Adipose tissue (tissue), 3 donors: ENCODE data around the gene PMAIP1. TPM values are rescaled to one million over a fixed set of nuclear protein-coding genes. Genes with fewer than 3 reads are reported as not detected.
"Not testable (repeated sequence)": the region's sequence is repeated elsewhere in the genome, so short reads cannot be mapped to it uniquely, and the experiment has no call there.

Source experiments
- H3K27ac ChIP-seq: one replicate; pipeline ENCODE4 v1.5.1; 2013; ENCODE audit warnings: low read depth, low read length
- WGBS, 3 donors: extraction: QIAGEN DNeasy Blood & Tissue Kit; methylation state at CpG; one replicate each; pipeline ENCODE4 v1.1.7; 2013; 5-methylcytosine and 5-hydroxymethylcytosine counted together
- polyA plus RNA-seq, 3 donors: library from polyadenylated mRNA; stranded (reverse); fragments of 200-250 nt; gene quantifications; one replicate each; pipeline ENCODE4 v1.2.3, GENCODE V29; 2013
- donor health status: healthy with polysubstance abuse.
- donor health status: Bipolar disorder and iron deficiency.
- donor health status: healthy.

The PMAIP1 gene
- polyA plus RNA-seq, 3 donors: 0.46 to 1.6 (median 1.4) TPM

DNA sequence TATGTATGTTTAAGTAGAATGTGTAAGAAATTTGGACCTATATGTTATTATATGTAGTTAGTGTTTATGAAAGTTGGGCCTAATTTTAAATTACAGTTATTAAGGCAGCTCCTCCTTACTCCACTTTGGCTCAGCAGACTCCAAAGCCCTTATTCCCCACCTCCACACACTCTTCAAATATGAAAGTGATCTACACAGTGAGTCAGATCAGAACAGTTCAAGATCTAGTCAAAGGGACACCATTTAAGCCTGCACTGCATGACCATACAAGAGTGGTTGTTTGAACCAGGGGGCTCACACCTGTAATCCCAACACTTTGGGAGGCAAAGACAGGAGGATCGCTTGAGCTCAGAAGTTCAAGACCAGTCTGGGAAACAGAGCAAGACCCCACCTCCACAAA, 21.2 kb upstream of the PMAIP1 start:
- WGBS, 3 donors: 100% methylated on average over 1 of the region's 1 CpG
- no peak overlapping the region for H3K27ac ChIP-seq

DNA sequence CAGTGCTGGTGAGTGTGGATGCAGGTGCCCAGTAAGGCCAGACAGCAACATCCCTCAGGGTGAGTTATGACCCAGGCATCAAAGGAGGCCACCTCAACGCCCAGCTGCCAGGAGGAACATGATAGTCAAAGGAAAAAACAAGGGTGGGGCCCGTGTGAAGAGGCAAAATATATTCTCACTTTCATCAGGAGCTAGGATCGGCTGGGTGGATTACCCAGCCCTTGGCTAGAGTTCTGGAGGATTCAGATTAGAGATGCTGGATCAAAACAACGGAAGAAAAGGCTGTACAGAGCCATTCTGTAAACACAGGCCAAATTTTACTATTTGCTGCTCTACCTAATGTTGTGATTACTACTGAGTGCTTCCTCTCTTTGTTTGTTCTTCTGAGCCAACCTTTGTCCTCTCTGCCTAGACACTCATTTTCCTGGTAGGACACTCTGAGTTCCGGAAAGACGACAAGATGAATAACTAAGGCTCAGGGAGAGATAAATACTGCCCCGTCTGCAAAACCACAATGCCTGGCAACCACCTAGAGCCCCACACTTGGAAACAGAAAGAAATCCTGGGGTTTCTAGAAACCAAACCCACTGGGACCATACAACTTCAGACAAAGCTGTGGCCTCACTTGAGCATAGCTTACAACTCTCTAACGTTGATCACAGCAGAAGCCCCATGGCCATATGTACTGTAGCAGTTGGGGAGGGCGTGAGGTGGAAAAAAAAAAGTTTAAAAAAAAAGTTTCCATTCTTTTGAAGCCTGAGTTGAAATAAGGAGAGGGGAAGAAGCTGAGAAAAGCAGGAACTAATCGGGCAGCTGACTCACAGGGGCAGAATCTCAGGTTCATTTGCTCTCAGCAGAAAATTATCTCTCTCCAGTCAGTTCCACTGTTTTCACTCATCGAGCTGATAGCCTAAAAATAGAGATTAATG, 17.8 kb upstream of the PMAIP1 start:
- WGBS, 3 donors: 23 to 29% (median 25%) methylated on average over 11 of the region's 11 CpGs
- H3K27ac ChIP-seq: no peak overlapping the region

DNA sequence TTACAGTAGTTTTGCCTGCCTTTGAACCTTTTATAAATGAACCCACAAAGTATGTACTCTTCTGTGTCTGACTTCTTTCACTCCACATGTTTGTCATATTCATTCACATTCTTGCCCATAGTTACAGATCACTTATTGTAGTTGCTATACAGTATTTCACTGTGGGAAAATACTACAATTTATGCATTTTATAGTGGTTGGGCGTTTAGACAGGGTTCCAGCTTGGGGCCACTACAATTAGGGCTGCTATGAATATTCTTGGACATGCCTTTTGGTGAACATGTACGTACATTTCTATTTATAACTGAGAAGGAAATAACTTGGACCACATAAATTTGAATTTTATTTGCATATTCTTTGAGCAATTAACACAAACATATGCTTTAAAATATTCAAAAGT, 15.4 kb upstream of the PMAIP1 start:
- 69 to 84% (median 77%) methylated on average over 2 of the region's 2 CpGs for WGBS, 3 donors
- H3K27ac ChIP-seq: no peak overlapping the region

DNA sequence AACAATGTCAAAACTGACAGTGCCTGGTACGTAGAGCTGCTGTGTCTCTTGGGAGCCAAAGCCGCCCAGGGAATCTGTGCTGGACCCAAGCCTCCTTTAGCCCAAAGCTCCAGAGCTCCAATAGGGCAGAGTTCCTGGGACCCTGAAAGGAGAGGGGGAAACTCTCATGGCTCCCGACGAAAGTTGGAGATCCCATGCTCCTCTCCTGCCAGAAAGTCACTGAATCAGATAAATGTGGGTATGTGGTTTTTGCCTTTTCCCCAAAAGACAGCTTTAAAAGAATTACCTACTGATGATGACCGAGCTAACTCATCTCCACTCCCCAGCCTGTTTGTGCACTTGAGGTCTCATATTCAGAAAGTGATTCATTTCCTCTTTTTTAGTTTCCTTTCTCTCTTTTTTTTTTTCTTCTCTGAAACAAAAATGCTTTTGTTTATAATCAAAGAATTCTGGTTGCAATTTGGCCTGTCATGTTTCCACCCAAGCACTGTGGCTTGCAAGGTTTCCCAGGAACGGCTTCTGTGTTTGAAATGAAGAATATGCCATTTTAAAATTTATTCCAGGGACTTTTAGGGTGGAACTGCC, 14.1 kb upstream of the PMAIP1 start:
- no peak overlapping the region for H3K27ac ChIP-seq
- 33 to 62% (median 39%) methylated on average over 6 of the region's 6 CpGs for WGBS, 3 donors

DNA sequence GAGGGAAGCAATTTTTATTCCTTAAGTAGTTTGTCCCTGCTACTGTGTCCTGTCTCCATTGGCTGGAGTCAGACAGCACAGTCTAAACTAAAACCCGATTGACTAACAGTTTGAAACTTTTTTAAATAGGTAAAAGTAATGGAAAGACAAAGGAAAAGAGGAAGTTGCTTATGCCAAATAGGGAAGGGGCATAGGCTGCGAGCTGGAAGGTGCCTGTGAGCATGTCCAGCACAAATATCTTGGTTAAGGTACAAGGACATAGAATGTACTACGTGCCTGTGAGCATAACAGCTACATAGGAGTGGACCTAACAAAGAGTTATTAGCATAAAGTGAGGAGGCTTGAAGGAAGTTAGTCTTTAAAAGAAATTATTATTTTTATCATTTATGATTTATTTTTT, 13.4 kb upstream of the PMAIP1 start:
- 60 to 72% (median 69%) methylated on average over 3 of the region's 3 CpGs for WGBS, 3 donors
- not testable (repeated sequence) for H3K27ac ChIP-seq

DNA sequence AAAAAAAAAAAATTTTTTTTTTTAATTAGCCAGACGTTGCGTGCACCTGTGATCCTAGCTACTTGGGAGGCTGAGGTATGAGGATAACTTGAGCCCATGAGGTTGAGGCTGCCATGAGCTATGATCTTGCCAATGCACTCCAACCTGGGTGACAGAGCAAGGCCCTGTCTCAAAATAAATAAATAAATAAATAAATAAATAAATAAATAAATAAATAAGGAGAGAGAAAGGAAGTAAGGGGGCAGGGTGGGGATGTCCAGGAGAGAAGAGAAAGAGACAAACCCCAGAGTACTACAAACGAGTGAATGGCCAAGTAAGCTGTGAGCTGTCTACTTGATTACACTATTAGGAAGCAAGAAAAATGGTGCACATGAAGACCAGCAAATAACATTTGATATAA, 7.7 kb upstream of the PMAIP1 start:
- 83 to 91% (median 88%) methylated on average over 3 of the region's 3 CpGs for WGBS, 3 donors

DNA sequence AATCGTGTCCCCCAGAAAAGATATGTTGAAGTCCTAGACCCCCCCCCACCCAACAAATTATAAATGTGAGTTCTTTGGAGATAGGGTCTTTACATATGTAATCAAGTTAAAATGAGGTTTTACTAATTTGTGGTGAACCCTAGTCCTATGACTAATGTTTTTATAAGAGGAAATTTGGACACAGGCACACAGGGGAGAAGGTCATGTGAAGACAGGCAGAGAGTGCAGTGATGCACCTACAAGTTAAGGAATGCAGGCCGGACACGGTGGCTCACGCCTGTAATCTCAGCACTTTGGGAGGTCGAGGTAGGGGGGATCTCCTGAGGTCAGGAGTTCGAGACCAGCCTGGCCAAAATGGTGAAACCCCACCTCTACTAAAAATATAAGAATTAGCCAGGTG, 5.8 kb upstream of the PMAIP1 start:
- 85 to 90% (median 87%) methylated on average over 6 of the region's 6 CpGs for WGBS, 3 donors

More for the DNA sequence above, 7.7 kb upstream of the PMAIP1 start:
- no peak overlapping the region for H3K27ac ChIP-seq

DNA sequence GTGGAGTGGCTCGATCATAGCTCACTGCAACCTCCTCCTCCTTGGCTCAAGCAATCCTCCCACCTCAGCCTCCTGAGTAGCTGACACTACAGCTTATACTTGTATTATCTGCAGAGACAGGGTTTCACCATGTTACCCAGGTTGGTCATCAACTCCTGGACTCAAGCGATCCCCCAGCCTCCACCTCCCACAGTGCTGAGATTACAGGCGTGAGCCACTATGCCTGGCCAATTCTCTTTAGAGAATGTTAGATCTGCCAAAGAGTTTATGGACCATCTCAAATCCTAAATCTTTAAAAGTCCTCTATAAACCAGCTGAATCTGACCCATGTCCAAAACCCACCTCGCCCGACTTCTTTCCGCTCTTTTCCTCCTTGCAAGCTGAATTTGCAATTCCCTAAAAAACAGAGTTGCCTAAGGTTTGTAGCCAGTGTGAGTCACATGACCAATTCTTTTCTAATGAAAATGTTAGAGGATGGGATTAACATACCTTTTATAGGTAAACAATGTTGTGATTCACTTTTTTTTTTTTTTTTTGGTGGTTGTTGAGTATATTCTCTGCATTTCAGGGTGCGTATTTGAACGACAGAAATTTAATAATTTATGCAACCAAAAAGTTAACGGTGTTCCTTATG, 2.4 kb upstream of the PMAIP1 start:
- WGBS, 3 donors: 56 to 65% (median 63%) methylated on average over 9 of the region's 9 CpGs
- H3K27ac ChIP-seq: no peak overlapping the region

More for the DNA sequence above, 5.8 kb upstream of the PMAIP1 start:
- no peak overlapping the region for H3K27ac ChIP-seq

DNA sequence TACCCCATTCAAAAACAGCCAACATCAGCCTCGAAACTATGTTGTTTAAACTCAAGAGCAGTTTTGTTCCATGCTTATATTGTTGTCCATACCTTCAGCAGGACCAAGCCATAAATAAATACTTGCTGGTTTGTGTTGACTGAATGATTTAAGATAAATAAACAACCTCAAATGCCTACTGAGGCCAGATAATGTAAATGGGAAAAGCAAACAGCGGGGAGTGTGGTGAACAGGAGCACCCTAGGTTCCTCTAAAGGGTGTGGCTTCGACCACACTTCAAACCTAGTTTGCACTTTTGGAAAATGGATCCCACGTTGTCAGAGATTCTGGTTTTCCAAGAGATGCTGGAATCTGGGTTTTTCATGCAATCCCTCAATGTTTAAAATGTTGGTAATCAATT, 1.7 kb upstream of the PMAIP1 start:
- WGBS, 3 donors: 49 to 63% (median 63%) methylated on average over 4 of the region's 4 CpGs
- H3K27ac ChIP-seq: no peak overlapping the region

DNA sequence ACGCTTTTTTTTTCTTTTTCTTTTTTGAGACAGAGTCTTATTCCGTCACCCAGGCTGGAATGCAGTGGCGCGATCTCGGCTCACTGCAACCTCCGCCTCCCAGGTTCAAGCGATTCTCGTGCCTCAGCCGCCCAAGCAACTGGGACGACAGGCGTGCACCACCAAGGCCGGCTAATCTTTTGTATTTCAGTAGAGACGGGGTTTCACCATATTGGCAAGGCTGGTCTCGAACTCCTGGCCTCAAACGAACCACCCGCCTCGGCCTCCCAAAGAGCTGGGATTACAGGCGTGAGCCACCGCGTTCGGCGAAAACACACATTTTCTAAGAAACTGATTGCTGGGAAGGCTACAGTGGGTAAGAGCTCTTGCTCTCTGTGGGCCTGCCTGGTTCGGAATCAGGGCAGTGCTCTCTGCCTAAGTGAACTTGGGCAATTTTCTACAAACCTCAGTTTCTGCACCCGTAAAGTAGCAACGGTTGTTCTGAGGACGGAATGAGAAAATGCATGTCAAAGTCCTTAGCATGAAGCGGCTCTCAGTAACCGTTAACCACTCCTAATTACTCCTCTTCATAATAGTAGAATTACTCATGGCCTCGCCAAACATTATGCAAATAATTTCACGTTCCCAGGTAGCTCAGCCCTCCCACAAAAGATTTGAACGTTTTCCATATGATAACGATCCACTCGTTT, 1.0 kb upstream of the PMAIP1 start:
- H3K27ac ChIP-seq: no peak overlapping the region
- 26 to 49% (median 44%) methylated on average over 33 of the region's 33 CpGs for WGBS, 3 donors

DNA sequence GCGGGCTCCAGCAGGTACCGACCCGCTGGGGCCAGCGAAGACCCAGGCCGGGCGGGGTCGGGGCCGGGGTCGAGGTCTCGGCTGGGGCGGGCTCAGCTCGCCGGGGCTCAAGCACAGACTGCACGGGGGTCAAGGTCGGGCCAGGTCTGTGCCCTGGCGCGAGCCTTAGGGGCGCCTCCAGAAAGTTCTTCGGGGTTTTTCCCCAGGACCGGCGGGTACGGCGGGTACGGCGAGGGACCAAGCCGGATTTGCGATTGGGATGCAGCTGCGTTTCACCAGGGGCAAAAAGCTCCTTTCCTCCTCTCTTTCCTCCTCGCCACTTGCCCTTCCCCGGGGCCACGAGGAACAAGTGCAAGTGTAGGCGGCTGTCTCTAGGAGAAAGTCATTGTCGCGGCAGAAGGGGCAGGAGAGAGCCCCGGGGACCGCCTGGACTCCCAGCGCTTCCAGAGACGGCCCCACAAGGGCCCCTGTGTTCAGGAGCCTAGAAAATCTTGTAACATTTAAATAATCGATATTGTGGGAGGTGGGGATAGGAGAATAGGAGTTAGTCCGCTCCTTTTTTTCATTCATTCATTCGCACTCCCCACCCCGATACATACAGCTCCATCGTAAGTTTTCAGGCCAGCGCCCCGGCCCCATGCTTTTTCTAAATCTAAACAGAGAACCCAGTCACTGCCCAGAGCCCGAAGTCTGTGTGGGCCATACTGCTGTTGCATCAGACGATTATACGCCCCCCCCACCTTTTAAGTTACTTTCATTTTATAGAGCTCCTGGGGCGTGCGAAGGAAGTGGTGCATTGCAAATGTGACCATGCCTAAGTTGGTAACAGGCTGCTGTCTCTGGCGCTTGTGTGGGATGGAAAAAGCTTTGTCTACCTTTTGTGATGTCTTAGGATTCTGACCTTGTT, 679 bp downstream of the PMAIP1 start:
- H3K27ac ChIP-seq: no peak overlapping the region
- WGBS, 3 donors: 1 to 3% (median 2%) methylated on average over 41 to 51 of the region's 51 CpGs

DNA sequence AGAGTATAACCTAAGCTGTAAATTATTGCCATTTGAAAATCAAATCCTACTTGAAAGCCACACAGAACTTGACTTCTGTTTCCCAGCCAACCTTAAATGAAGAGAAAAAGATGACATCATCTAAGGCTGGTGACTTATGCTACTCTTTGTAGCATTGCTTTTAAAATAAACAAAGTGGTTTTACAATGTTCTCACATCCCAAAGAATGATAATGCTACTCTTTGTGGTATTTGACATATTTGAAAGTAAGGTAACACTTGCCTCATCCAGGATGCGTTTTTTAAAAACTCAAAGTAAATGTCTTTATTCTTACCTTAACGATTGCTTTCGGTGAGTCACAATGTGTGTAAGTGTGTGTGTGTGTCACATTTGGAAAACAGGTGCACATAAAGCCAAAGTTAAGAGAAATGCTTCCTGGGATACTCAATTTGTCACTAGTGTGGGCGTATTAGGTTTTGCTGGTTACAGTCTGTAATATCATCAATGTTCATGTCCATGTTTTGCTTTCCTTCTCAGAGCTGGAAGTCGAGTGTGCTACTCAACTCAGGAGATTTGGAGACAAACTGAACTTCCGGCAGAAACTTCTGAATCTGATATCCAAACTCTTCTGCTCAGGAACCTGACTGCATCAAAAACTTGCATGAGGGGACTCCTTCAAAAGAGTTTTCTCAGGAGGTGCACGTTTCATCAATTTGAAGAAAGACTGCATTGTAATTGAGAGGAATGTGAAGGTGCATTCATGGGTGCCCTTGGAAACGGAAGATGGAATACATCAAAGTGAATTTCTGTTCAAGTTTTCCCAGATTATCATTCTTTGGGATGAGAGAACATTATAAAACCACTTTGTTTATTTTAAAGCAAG, 2.6 kb downstream of the PMAIP1 start:
- 80 to 89% (median 84%) methylated on average over 8 of the region's 8 CpGs for WGBS, 3 donors
- H3K27ac ChIP-seq: no peak overlapping the region

DNA sequence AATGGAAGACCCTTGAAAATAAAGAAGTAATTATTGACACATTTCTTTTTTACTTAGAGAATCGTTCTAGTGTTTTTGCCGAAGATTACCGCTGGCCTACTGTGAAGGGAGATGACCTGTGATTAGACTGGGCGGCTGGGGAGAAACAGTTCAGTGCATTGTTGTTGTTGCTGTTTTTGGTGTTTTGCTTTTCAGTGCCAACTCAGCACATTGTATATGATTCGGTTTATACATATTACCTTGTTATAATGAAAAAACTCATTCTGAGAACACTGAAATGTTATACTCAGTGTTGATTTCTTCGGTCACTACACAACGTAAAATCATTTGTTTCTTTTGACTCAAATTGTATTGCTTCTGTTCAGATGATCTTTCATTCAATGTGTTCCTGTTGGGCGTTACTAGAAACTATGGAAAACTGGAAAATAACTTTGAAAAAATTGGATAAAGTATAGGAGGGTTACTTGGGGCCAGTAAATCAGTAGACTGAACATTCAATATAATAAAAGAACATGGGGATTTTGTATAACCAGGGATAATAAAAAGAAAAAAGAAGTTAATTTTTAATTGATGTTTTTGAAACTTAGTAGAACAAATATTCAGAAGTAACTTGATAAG, 3.3 kb downstream of the PMAIP1 start:
- WGBS, 3 donors: 94 to 95% (median 94%) methylated on average over 8 of the region's 8 CpGs
- no peak overlapping the region for H3K27ac ChIP-seq

DNA sequence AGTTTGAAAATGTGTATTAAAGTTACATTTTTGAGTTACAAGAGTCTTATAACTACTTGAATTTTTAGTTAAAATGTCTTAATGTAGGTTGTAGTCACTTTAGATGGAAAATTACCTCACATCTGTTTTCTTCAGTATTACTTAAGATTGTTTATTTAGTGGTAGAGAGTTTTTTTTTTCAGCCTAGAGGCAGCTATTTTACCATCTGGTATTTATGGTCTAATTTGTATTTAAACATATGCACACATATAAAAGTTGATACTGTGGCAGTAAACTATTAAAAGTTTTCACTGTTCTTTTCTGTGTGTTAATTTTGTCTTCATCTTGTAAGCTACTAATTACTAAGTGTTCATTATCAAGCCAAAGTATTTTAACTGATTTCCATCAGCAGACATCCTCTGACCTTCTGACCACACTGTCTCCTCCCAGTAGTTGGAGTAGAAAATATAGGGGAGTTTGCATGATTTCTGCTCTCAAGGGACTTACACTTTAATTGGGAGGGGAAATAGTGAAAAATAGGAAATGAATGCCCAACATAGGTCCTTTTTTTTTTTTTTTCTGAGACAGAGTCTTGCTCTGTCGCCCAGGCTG, 4.3 kb downstream of the PMAIP1 start:
- no peak overlapping the region for H3K27ac ChIP-seq
- 31 to 76% (median 37%) methylated on average over 1 of the region's 1 CpG for WGBS, 3 donors

DNA sequence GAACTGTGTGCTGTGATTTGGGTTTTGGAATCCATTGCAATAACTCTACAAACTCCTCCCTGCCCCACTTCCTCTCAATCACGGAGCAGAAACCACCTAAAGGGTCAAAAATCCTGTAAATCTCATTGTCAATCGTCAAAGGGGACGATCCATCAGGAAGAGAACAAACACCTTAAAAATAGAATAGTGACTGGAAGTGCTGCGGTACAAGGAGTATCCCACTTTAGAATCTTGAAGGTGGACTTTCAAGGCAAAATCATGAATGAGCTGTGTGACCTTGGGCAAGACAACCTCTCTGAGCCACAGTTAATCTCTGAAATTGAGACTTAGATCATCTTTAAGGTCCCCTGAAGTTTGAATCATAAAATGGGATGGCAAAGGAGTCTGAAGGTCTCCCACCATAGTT, 5.9 kb downstream of the PMAIP1 start:
- WGBS, 3 donors: 53 to 67% (median 62%) methylated on average over 4 of the region's 4 CpGs

DNA sequence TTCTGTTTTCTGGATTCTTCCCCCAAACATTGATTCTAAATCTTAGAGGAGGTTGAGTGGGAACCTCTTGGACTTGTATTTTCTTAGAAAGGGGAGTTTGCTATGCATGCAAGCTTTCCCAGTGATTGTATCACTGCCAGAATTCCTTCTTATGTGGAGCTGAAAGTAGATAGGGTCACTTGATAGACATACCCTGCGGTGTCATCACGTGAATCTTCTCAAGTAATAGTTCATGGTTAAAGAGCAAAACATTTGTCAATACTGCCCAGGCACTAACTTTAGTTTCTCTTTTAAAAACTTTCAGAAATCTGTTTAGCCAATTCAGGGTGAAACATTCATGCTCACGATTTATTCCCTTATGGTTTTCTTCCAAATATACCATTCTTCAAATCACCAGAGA, 6.4 kb downstream of the PMAIP1 start:
- no peak overlapping the region for H3K27ac ChIP-seq
- 63 to 75% (median 72%) methylated on average over 3 of the region's 3 CpGs for WGBS, 3 donors

More for the DNA sequence above, 5.9 kb downstream of the PMAIP1 start:
- H3K27ac ChIP-seq: no peak overlapping the region
